GM12878 (cell line): ENCODE measurements around the gene ZBTB44.

ENCODE experiments used
- ATF3 ChIP-seq: IDR thresholded peaks from 2 replicates; pipeline ENCODE4 v1.6.1; 2011; ENCODE audit warnings: low read depth, mild to moderate bottlenecking, low read length, moderate library complexity, borderline replicate concordance; ENCODE audit errors: extremely low read depth
- CBFB ChIP-seq: IDR thresholded peaks from 2 replicates; pipeline ENCODE4 v1.6.1; 2016; ENCODE audit warnings: antibody characterized with exemption, low read depth
- CTCF ChIP-seq, 3 experiments: IDR thresholded peaks in 2 of 3; conservative IDR thresholded peaks in 1 of 3; 2 replicates each; pipeline ENCODE4 v1.5.1; 2011; ENCODE audit warnings: low read depth in 3 of 3, low read length in 3 of 3, mild to moderate bottlenecking in 3 of 3, control low read depth in 2 of 3, moderate library complexity in 2 of 3, inconsistent platforms in 1 of 3, mixed read lengths in 1 of 3; ENCODE audit not compliant: control insufficient read depth in 2 of 3, insufficient read depth in 1 of 3; ENCODE audit errors: extremely low read depth in 1 of 3
- EP300 ChIP-seq, 2 experiments: fragments of 150-350 bp in 1 of 2; IDR thresholded peaks; 2 replicates each; pipeline ENCODE4 v1.6.1; 2011 to 2012; ENCODE audit warnings: low read depth in 2 of 2, low read length in 2 of 2, borderline replicate concordance in 1 of 2, improper control_type of control experiment in 1 of 2, inconsistent platforms in 1 of 2; ENCODE audit not compliant: control insufficient read depth in 1 of 2
- EZH2 ChIP-seq: IDR thresholded peaks from 2 replicates; pipeline ENCODE4 v1.6.1; 2012; ENCODE audit warnings: low read depth, mild to moderate bottlenecking, control low read depth, inconsistent platforms, low read length, borderline replicate concordance; ENCODE audit not compliant: control insufficient read depth
- JUND ChIP-seq: IDR thresholded peaks from 2 replicates; pipeline ENCODE4 v1.6.1; 2012; ENCODE audit warnings: low read depth, mild to moderate bottlenecking, low read length, improper control_type of control experiment, moderate library complexity
- MAX ChIP-seq: IDR thresholded peaks from 2 replicates; pipeline ENCODE4 v1.6.1; 2012; ENCODE audit warnings: low read depth, low read length, improper control_type of control experiment
- MTA3 ChIP-seq: IDR thresholded peaks from 2 replicates; pipeline ENCODE4 v1.6.1; 2012; ENCODE audit warnings: low read length, inconsistent platforms, borderline replicate concordance
- REST ChIP-seq: IDR thresholded peaks from 2 replicates; pipeline ENCODE4 v1.6.1; 2012; ENCODE audit warnings: mild to moderate bottlenecking, low read depth, low read length
- TCF3 ChIP-seq: IDR thresholded peaks from 2 replicates; pipeline ENCODE4 v1.6.1; 2012; ENCODE audit warnings: low read depth, mild to moderate bottlenecking, low read length, borderline replicate concordance; ENCODE audit not compliant: insufficient read depth
- USF1 ChIP-seq: IDR thresholded peaks from 2 replicates; pipeline ENCODE4 v1.6.1; 2011; ENCODE audit warnings: borderline replicate concordance, low read depth, mild to moderate bottlenecking, moderate library complexity, mixed read lengths, low read length; ENCODE audit not compliant: insufficient read depth; ENCODE audit errors: extremely low read length
- ZBTB11 ChIP-seq: fragments of 450-650 bp; formaldehyde crosslinking; IDR thresholded peaks from 2 replicates; pipeline ENCODE4 v1.5.0; 2022; ENCODE audit warnings: mild to moderate bottlenecking, missing genetic modification characterization
- ZZZ3 ChIP-seq: IDR thresholded peaks from 2 replicates; pipeline ENCODE4 v1.6.1; 2011; ENCODE audit warnings: low read depth; ENCODE audit not compliant: control insufficient read depth, insufficient read length

- TF ChIP-seq JUND (no peak), ZZZ3 (no peak), REST (no peak), MTA3 (no peak), EZH2 (no peak), CBFB (no peak), CTCF (IDR thresholded peaks at IDR 0.05 in 2 of 3, conservative IDR thresholded peaks at IDR 0.05 in 1 of 3; ENCODE audit: control insufficient read depth in 2 of 3, extremely low read depth in 1 of 3, insufficient read depth in 1 of 3, low read depth in 3 of 3, low read length in 3 of 3) (no peak), ATF3 (no peak), ZBTB11 (no peak), EP300 (IDR thresholded peaks at IDR 0.05; ENCODE audit: borderline replicate concordance in 1 of 2, control insufficient read depth in 1 of 2, low read depth in 2 of 2, low read length in 2 of 2) (no peak), MAX (no peak), TCF3 (no peak), USF1 (no peak)
These were observed 98.5 kb downstream of the ZBTB44 start for GRCh38 chr11:130216221-130216550.
